ENCODE data around the gene DYNC1LI1.

- no peak for TF ChIP-seq POLR2A (IDR thresholded peaks at IDR 0.05)
- TF ChIP-seq, protein P1, sequence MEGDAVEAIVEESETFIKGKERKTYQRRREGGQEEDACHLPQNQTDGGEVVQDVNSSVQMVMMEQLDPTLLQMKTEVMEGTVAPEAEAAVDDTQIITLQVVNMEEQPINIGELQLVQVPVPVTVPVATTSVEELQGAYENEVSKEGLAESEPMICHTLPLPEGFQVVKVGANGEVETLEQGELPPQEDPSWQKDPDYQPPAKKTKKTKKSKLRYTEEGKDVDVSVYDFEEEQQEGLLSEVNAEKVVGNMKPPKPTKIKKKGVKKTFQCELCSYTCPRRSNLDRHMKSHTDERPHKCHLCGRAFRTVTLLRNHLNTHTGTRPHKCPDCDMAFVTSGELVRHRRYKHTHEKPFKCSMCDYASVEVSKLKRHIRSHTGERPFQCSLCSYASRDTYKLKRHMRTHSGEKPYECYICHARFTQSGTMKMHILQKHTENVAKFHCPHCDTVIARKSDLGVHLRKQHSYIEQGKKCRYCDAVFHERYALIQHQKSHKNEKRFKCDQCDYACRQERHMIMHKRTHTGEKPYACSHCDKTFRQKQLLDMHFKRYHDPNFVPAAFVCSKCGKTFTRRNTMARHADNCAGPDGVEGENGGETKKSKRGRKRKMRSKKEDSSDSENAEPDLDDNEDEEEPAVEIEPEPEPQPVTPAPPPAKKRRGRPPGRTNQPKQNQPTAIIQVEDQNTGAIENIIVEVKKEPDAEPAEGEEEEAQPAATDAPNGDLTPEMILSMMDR (IDR thresholded peaks at IDR 0.05), result no peak
Observed at GRCh38 chr3:32508711-32509110, 61.9 kb downstream of the DYNC1LI1 start.

Data from lower leg skin (tissue), 3 donors.